Muscle layer of colon (tissue), 2 donors: ENCODE data around the gene MROH2A.

Source experiments
- H3K27ac ChIP-seq: one replicate; pipeline ENCODE4 v1.7.0; 2013; ENCODE audit warnings: low read depth, mild to moderate bottlenecking, low read length, moderate library complexity
- H3K27me3 ChIP-seq, 2 donors: one replicate each; pipeline ENCODE4 v1.7.0; 2013; ENCODE audit warnings: low read length in 2 of 2, mild to moderate bottlenecking in 2 of 2; ENCODE audit not compliant: insufficient read depth in 2 of 2, control insufficient read depth in 1 of 2
- H3K36me3 ChIP-seq: one replicate; pipeline ENCODE4 v1.7.0; 2013; ENCODE audit warnings: mild to moderate bottlenecking, low read length; ENCODE audit not compliant: insufficient read depth
- H3K4me1 ChIP-seq: one replicate; pipeline ENCODE4 v1.7.0; 2013; ENCODE audit warnings: mild to moderate bottlenecking, low read length; ENCODE audit not compliant: insufficient read depth
- H3K4me3 ChIP-seq, 2 donors: one replicate each; pipeline ENCODE4 v1.7.0; 2013; ENCODE audit warnings: low read length in 2 of 2, low read depth in 1 of 2, mild to moderate bottlenecking in 1 of 2, moderate library complexity in 1 of 2
- H3K9ac ChIP-seq: one replicate; pipeline ENCODE4 v1.7.0; 2013; ENCODE audit warnings: low read length
- H3K9me3 ChIP-seq: one replicate; pipeline ENCODE4 v1.7.0; 2013; ENCODE audit warnings: mild to moderate bottlenecking, low read length
- donor health status: abdominal sarcoma.
- donor health status: Adenocarcinoma of cecum.

The MROH2A gene

DNA sequence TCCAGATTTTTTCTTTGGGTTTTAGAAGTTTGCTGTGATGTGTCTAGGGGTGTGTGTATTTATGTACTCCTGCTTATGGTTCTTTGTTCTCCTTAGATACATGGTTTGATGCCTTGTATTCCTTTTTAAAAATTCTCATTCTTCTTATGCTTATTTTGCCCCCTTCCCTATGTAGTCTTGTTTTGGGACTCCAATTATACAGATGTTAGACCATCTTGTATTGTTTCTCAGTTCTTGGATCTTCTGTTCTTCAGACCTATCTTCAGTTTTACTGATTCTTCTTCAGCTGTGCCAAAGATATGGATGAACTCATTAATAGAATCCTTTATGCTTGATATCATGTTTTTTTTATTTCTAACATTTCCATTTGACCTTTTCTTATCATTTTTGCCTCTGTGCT lies 104.2 kb downstream of the MROH2A start:
- Histone ChIP-seq H3K27ac (no peak overlapping the region), H3K4me1 (no peaks in the 10 kb centered on the region), H3K27me3 (no peaks in the 10 kb centered on the region), H3K9me3 (no peaks in the 10 kb centered on the region), H3K9ac (no peak overlapping the region), H3K36me3 (no peaks in the 10 kb centered on the region), H3K4me3 (no peak overlapping the region)
